ENCODE measurements around the gene EXOC8.

Gene EXOC8

DNA sequence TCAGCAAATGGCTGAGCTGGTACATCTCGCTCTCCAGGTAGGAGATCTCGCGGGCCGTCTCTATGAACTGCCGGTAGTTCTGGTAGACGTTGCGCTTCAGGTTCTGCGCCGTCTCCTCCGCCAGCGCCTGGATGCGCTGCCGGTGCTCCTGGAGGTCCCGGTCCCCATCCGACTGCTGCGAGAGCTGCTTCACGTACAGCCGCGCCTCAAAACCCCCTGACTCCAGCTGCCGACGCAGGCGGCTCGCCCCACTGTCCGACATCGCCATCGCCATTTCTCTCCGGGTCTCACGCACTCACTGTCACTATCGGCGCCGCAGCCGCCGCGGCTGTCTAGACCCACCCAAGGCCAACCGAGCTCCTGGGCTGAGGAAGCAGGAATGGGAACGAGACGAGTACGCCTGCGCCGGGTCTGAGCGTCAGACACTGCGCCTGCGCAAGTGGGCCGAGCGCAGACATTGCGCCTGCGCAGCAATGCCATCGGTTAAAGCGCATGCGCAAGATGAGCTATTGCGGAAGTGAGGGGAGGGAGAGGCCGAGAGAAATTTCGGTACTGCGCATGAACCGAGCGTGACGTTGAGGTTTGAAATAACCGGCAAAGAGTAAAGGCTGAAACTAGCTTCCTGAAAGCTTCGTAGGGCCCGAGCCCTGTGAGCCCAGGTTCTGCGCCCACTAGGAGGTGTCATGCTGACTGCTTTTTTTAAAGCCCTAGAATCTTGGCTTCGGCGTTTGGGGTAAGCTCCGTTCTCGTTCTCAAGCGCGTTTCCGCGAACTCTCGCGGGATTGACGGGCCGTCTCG lies at the start of gene EXOC8:
Gene EXOC8 (minus strand): TSS at position 381 of the 798 bp plus-strand sequence. CDS start 107 bp downstream, at position 274.
- TF ChIP-seq, protein P1, sequence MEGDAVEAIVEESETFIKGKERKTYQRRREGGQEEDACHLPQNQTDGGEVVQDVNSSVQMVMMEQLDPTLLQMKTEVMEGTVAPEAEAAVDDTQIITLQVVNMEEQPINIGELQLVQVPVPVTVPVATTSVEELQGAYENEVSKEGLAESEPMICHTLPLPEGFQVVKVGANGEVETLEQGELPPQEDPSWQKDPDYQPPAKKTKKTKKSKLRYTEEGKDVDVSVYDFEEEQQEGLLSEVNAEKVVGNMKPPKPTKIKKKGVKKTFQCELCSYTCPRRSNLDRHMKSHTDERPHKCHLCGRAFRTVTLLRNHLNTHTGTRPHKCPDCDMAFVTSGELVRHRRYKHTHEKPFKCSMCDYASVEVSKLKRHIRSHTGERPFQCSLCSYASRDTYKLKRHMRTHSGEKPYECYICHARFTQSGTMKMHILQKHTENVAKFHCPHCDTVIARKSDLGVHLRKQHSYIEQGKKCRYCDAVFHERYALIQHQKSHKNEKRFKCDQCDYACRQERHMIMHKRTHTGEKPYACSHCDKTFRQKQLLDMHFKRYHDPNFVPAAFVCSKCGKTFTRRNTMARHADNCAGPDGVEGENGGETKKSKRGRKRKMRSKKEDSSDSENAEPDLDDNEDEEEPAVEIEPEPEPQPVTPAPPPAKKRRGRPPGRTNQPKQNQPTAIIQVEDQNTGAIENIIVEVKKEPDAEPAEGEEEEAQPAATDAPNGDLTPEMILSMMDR (IDR thresholded peaks at IDR 0.05): no peak
- TF ChIP-seq ZFX (IDR thresholded peaks at IDR 0.05; ENCODE audit: borderline replicate concordance): no peak

DNA sequence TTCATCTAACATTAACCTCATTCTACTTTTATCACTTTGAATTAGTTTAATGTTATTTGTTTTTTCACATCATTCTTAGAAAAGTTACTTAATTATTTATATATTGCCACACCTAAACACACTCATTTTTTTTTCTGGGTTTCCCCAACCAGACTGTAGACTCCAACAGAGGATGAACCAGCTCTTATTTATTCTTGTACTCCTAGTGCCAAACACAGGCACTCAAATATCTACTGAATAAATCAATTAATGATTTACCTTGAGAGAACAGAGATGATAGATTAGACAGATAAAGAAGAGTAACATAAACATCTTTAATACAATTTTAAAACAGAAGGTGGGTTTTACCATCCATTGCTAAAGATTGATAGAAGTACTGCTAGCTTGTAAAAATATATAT lies 48.8 kb upstream of the EXOC8 start:
- TF ChIP-seq, protein P1 (IDR thresholded peaks at IDR 0.05): no peak
- H3K27ac ChIP-seq: peak overlapping the region; percentile 20; the same call in 1 of the 2 replicates

More for the DNA sequence above, at the start of gene EXOC8:
- H3K27ac ChIP-seq: peak within 1 kb of the TSS; percentile 92

DNA sequence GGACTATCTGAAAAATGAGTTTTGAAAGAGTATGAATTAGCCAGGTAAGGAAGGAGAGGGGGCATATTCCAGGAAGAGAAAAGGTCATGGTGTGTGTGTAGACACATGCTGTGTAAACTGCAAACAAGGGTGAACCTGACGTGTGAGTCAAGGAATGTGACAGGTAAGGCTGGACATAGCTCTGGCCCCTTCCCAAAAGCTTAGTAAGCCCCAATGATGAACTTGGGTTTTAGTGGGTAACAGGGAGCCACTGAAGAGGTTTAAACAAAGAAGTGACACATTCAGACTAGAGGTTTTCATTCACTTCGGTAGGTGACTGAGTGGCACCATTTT lies 47.7 kb upstream of the EXOC8 start:
- no peak overlapping the region for H3K27ac ChIP-seq
- TF ChIP-seq, protein P1 (IDR thresholded peaks at IDR 0.05): no peak
- no peak for TF ChIP-seq ZFX (IDR thresholded peaks at IDR 0.05; ENCODE audit: borderline replicate concordance)

DNA sequence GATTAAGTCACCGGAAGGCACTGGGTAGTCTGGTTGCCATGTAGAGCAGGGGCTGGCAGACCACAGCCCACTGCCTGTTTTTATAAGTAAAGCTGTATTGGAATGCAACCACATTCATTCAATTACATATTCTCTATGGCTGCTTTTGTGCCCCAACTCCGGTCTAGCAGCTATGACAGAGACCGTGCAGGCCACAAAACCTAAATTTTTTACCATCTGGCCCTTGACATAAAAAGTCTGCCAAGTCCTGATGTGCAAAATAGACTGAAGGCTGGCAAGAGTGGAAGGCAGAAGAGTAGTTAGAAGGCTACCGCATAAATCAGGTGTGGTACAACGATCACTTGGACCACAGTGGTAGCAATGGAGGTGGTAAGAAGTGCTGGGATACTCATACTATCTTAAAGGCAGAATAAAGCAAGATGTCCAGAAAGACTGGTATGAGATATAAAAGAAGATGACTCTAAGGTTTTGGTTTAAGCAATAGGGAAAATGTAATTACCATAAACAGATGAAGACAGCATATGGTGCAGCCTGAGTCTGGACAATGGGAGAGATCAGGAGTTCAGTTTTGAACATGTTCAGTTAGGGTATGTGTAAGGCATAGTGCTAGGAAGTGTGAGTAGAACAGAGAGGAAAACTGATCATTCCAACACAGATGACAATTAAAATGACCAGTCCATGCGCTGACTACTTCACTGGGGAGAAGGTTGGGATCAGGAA lies 47.2 kb upstream of the EXOC8 start:
- TF ChIP-seq ZFX (IDR thresholded peaks at IDR 0.05; ENCODE audit: borderline replicate concordance): no peak
- TF ChIP-seq, protein P1 (IDR thresholded peaks at IDR 0.05): no peak
- H3K27ac ChIP-seq: no peak overlapping the region

DNA sequence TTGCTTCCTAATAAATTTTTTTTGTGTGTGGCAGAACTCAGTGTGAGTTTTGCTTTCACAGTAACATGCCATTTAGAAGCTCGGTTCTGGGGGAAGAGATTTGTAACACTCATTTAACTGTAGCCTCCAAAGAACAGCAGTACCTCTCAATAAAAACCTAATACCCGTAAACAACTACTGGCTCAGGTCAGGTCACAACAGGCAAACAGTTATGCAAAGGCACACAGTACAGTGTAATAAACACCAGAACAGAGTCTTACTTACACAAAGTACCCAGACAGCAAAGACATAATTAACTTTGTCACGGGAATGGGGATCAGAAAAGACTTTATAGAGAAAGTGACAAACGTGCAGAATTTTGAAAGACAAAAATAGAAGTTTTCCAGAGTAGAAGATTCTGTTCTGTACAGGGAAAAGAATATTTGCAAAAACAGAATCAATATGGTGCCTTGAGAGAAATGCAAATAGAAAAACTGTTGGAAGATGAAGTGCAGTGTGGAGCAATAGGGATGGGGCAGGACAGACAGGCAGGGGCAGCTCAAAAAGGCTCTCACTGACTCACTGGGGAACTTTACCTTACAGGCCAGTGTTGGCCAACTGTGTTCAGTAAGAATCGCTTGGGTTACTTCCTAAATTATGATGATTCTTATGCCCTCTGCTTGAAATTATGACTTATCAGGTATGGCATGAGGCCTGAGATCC lies 45.7 kb upstream of the EXOC8 start:
- TF ChIP-seq, protein P1 (IDR thresholded peaks at IDR 0.05): no peak
- no peak for TF ChIP-seq ZFX (IDR thresholded peaks at IDR 0.05; ENCODE audit: borderline replicate concordance)
- no peak overlapping the region for H3K27ac ChIP-seq

- H3K27ac ChIP-seq: no peak overlapping the region
- TF ChIP-seq, protein P1 (IDR thresholded peaks at IDR 0.05): no peak
- no peak for TF ChIP-seq ZFX (IDR thresholded peaks at IDR 0.05; ENCODE audit: borderline replicate concordance)
Measured at GRCh38 chr1:231382426-231382825, 44.8 kb upstream of the EXOC8 start.

Measured in 22Rv1 (cell line).